ENCODE data around the gene UMPS.
"Not testable (repeated sequence)": the region's sequence is repeated elsewhere in the genome, so short reads cannot be mapped to it uniquely, and the experiment has no call there.

GRCh38 chr3:124782377-124782712 is 52.1 kb downstream of the UMPS start:
- TF ChIP-seq CTCF (conservative IDR thresholded peaks at IDR 0.05); EZH2 (IDR thresholded peaks at IDR 0.05; ENCODE audit: low read depth): not testable (repeated sequence)

Data from PC-9 (cell line).